GM21737 (cell line): Measurements from ENCODE around the gene OTOG.

ENCODE experiments used
- ATAC-seq: cut with Tn5 transposase; IDR thresholded peaks from one replicate; pipeline ENCODE4 v1.9.1; 2021; ENCODE audit warnings: mild to moderate bottlenecking, moderate library complexity; ENCODE audit not compliant: unreplicated experiment

OTOG gene

GRCh38 chr11:17602105-17603001, 55.3 kb downstream of the OTOG start:
- no peak for ATAC-seq

DNA sequence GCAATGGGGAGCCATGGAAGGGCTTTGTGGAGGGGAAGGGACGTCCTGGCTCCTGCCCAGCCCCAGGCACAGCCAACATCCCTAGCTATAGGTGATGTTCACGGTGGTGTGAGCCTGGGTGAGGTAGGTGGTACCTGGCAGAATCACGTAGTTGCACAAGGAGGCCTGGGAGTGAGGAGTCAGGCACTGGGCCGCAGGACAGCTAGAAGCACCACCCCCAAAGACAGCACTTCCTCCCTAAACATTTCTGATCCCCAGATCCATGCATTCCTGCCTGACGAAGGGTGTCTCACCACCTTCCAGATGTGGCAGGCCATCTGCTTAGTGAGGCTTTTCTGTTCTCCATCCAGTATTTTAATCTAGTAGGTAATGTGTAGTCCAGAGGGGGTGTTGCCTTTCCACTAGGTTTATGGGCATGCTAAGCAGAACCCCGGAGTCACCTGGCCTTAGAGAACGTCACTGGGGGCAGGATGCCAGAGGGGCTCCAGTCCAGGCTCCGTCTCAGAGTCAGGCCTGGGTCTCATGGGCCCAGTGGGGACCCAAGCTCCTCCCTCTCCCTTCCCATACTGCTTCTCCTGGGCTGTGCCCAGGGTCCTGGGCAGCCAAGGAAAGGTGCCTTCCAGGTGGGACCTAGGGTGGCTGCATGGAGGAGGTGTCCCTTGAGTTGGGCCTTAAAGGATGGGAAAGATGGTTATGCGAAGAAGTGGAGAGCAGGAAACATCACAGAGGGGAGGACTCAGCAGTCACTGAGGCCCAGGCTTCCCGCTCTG, 56.2 kb downstream of the OTOG start:
- ATAC-seq = no peak

GRCh38 chr11:17604201-17604914, 57.3 kb downstream of the OTOG start:
- ATAC-seq = no peak

GRCh38 chr11:17604915-17605233, 57.8 kb downstream of the OTOG start:
- no peak for ATAC-seq

DNA sequence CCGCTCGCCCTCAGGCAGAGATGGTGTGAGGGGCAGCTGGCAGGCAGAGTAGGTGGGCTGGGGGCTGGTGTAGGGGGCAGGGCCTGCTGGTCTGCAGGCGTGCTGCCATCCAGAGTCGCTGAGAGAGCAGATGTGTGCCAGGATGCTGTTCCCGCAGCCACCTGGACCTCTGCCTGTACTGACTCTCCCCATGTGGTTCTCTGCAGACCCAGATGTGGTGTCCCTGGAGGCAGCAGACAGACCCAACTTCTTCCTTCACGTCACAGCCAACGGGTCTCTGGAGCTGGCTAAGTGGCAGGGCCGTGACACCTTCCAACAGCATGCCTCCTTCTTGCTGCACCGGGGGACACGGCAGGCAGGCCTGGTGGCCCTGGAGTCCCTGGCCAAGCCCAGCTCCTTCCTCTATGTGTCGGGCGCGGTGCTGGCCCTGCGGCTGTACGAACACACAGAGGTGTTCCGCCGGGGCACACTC, 58.6 kb downstream of the OTOG start:
- no peak for ATAC-seq

DNA sequence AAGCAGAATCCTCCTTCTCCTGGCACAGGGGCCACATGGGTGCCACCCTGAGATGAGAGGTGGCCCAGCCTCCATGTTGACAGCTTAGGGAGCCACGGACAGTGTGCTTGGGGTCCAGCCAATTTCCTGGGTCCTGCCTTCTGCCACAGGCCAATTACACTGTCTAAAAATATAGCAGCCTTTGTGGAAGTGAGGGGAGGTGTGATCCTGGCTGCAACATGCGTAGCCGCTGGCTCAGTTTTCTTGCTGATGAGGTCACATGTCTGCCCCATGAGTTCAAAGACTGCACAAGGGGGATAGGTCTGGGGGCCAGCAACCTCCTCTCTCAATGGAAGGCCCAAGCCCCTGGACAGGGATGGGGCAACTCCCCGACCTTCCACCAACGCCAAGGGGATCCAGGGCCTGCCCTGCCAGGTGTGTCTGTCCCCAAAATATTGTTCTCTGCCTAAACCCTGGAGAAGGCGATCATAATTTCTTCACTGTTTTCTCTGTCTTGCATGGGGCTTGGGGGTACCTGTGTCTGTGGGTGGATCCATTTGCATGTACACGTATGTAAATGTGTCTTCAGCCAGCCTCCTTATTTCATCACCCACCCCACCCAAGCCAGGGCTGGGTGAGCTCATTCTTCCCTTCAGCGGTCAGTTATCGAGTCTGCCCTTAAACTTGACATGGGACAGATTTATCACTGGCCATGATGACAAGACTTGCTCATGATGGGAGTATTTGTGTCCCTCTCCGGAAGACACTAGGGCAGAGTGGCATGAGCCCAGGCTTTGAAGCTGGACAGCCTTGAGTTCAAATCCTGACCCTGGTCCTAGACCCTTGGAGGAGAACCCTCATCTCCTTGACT, 59.4 kb downstream of the OTOG start:
- ATAC-seq = no peak

GRCh38 chr11:17607083-17607429, 60.0 kb downstream of the OTOG start:
- no peak for ATAC-seq

GRCh38 chr11:17607591-17608570, 60.8 kb downstream of the OTOG start:
- ATAC-seq = no peak

- ATAC-seq = no peak
Observed at GRCh38 chr11:17608821-17609220, 61.8 kb downstream of the OTOG start.

- ATAC-seq = no peak
Observed at GRCh38 chr11:17609291-17610084, 62.4 kb downstream of the OTOG start.

- ATAC-seq = no peak
Observed at GRCh38 chr11:17610085-17610894, 63.2 kb downstream of the OTOG start.

DNA sequence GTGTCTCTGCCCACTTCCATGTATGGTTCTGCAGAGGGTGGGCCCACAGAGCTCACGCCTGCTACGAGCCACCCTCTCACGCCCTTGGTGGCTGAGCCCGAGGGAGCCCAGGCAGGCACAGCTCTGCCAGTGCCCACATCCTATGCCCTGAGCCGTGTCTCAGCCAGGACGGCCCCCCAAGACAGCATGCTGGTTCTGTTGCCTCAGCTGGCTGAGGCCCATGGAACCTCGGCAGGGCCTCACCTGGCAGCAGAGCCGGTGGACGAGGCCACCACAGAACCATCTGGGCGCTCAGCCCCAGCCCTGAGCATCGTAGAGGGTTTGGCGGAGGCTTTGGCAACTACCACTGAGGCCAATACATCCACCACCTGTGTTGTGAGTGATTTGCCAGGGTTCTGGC, 64.0 kb downstream of the OTOG start:
- ATAC-seq = no peak

DNA sequence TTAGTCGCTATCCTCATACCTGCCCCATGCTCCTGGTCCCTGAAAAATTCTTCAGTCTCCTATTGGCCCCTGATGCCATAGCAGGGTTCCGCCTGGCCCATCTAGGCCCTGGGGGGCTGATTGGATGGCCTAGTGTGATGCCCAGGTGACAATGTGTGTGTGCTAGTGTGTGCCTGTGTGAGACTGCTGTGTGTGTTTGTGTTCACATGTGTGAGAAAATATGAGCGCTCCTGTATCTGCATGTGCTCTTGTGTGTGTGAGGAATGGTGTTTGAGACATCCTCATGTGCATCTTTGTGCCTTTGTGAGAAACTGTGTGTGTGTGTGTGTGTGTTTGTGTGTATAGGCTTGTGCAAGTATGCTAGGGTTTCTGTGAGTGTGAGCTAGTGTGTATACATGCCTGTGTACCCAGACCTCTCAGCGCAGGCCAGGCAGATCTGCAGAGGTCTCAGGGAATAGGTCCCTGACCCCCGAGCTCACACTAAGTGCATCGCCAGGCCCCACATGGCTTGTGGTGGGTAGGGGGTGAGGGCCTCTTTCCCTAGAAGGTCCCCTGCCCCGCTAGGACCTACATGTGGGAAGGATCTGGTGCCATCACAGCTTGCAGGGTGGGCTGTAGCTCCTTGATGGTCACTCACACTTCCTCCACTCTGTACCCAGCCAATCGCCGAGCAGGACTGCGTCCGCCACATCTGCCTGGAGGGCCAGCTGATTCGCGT, 64.6 kb downstream of the OTOG start:
- no peak for ATAC-seq

GRCh38 chr11:17612221-17613188, 65.4 kb downstream of the OTOG start:
- no peak for ATAC-seq

GRCh38 chr11:17613428-17613962, 66.4 kb downstream of the OTOG start:
- ATAC-seq = no peak

DNA sequence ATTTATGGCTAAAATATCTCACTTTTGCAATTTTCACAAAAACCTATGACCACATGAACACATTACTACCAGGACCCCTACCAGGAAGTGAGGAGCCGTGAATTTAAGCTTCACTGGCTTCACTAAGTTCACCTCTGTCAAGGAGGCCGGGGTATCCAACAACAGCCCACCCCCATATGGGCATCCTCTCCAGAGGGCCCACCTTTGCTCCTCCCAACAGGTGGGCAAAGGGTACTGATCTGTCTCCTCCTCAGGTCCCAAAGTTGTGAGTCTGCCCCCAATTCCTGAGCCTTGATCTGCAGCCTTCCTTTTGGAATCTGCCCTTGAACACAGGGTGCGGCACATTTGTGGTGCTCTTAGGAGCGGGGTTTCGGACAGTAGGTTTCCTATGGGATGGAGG, 66.9 kb downstream of the OTOG start:
- no peak for ATAC-seq
